H9 (cell line): ENCODE data around the gene CNPY2. TPM values are rescaled to one million over a fixed set of nuclear protein-coding genes. Genes with fewer than 3 reads are reported as not detected.
"Not testable (repeated sequence)": the region's sequence is repeated elsewhere in the genome, so short reads cannot be mapped to it uniquely, and the experiment has no call there.

ENCODE experiments used
- DNase-seq: peaks from one replicate; pipeline ENCODE4 v3.0.0-alpha.2; 2017
- H2AFZ ChIP-seq: one replicate; pipeline ENCODE4 v1.6.1; 2013; ENCODE audit warnings: mild to moderate bottlenecking, low read length, control low read depth, moderate library complexity
- H2AK5ac ChIP-seq: 2 replicates; pipeline ENCODE4 v1.6.1; 2013; ENCODE audit warnings: low read length, control low read depth, mixed read lengths; ENCODE audit not compliant: insufficient read length
- H2BK120ac ChIP-seq: one replicate; pipeline ENCODE4 v1.6.1; 2013; ENCODE audit warnings: low read depth, mild to moderate bottlenecking, low read length, control low read depth, inconsistent platforms; ENCODE audit not compliant: poor library complexity, severe bottlenecking
- H2BK12ac ChIP-seq: 2 replicates; pipeline ENCODE4 v1.6.1; 2013; ENCODE audit warnings: low read length, control low read depth, mixed read lengths, low read depth; ENCODE audit not compliant: insufficient read length
- H2BK15ac ChIP-seq: 2 replicates; pipeline ENCODE4 v1.6.1; 2013; ENCODE audit warnings: low read depth, low read length, control low read depth
- H2BK20ac ChIP-seq: one replicate; pipeline ENCODE4 v1.6.1; 2013; ENCODE audit warnings: low read depth, mild to moderate bottlenecking, low read length, control low read depth, inconsistent platforms; ENCODE audit not compliant: poor library complexity, severe bottlenecking
- H2BK5ac ChIP-seq: 2 replicates; pipeline ENCODE4 v1.6.1; 2013; ENCODE audit warnings: low read length, control low read depth, mixed read lengths; ENCODE audit not compliant: insufficient read length
- H3K14ac ChIP-seq: 2 replicates; pipeline ENCODE4 v1.6.1; 2013; ENCODE audit warnings: low read length, control low read depth; ENCODE audit not compliant: insufficient read depth
- H3K18ac ChIP-seq: 2 replicates; pipeline ENCODE4 v1.6.1; 2013; ENCODE audit warnings: low read depth, mild to moderate bottlenecking, mixed read lengths, low read length, control low read depth; ENCODE audit not compliant: insufficient read length
- H3K23ac ChIP-seq: 2 replicates; pipeline ENCODE4 v1.6.1; 2013; ENCODE audit warnings: low read length, control low read depth, mixed read lengths, low read depth; ENCODE audit not compliant: insufficient read length
- H3K23me2 ChIP-seq: 2 replicates; pipeline ENCODE4 v1.6.1; 2013; ENCODE audit warnings: low read depth, mild to moderate bottlenecking, mixed read lengths, low read length, control low read depth; ENCODE audit not compliant: insufficient read length, poor library complexity, severe bottlenecking
- H3K27ac ChIP-seq: 2 replicates; pipeline ENCODE4 v1.5.1; 2013; ENCODE audit warnings: low read length, control low read depth, mixed read lengths, low read depth; ENCODE audit not compliant: insufficient read length
- H3K27me3 ChIP-seq: 2 replicates; pipeline ENCODE4 v1.6.1; 2013; ENCODE audit warnings: low read length, control low read depth, inconsistent platforms; ENCODE audit not compliant: insufficient read depth
- H3K4ac ChIP-seq: 2 replicates; pipeline ENCODE4 v1.6.1; 2013; ENCODE audit warnings: low read depth, mild to moderate bottlenecking, control low read depth, inconsistent platforms, low read length, moderate library complexity
- H3K4me1 ChIP-seq: 2 replicates; pipeline ENCODE4 v1.6.1; 2013; ENCODE audit warnings: low read length, control low read depth, inconsistent platforms; ENCODE audit not compliant: insufficient read depth
- H3K4me2 ChIP-seq: 2 replicates; pipeline ENCODE4 v1.6.1; 2013; ENCODE audit warnings: low read length, control low read depth, mixed read lengths; ENCODE audit not compliant: insufficient read length, insufficient read depth
- H3K56ac ChIP-seq: 2 replicates; pipeline ENCODE4 v1.6.1; 2013; ENCODE audit warnings: low read depth, mild to moderate bottlenecking, mixed read lengths, low read length, control low read depth; ENCODE audit not compliant: insufficient read length
- H3K79me1 ChIP-seq: 2 replicates; pipeline ENCODE4 v1.6.1; 2013; ENCODE audit warnings: low read depth, mild to moderate bottlenecking, moderate library complexity, low read length, control low read depth, inconsistent platforms; ENCODE audit not compliant: insufficient read depth, poor library complexity, severe bottlenecking
- H3K79me2 ChIP-seq: 2 replicates; pipeline ENCODE4 v1.6.1; 2013; ENCODE audit warnings: low read length, control low read depth, inconsistent platforms; ENCODE audit not compliant: insufficient read depth
- H3K9ac ChIP-seq: 2 replicates; pipeline ENCODE4 v1.6.1; 2013; ENCODE audit warnings: low read length, control low read depth, mixed read lengths; ENCODE audit not compliant: insufficient read length; ENCODE audit errors: extremely low read depth
- H3K9me3 ChIP-seq: one replicate; pipeline ENCODE4 v1.6.1; 2013; ENCODE audit warnings: low read depth, low read length, inconsistent platforms; ENCODE audit not compliant: control insufficient read depth
- H3T11ph ChIP-seq: one replicate; pipeline ENCODE4 v1.6.1; 2013; ENCODE audit warnings: mild to moderate bottlenecking, low read length, control low read depth, inconsistent platforms
- H4K20me1 ChIP-seq: one replicate; pipeline ENCODE4 v1.6.1; 2013; ENCODE audit not compliant: control insufficient read depth, insufficient read length, insufficient read depth
- H4K5ac ChIP-seq: 2 replicates; pipeline ENCODE4 v1.6.1; 2013; ENCODE audit warnings: low read depth, mild to moderate bottlenecking, mixed read lengths, low read length, control low read depth; ENCODE audit not compliant: insufficient read length
- H4K8ac ChIP-seq: replicated peaks from 2 replicates; pipeline ENCODE4 v1.6.1; 2013; ENCODE audit warnings: low read length, control low read depth, mixed read lengths, low read depth; ENCODE audit not compliant: insufficient read length
- H4K91ac ChIP-seq: 2 replicates; pipeline ENCODE4 v1.6.1; 2013; ENCODE audit warnings: low read depth, mild to moderate bottlenecking, moderate library complexity, mixed read lengths, low read length, control low read depth; ENCODE audit not compliant: insufficient read length
- H3K27ac Mint-ChIP-seq, 3 experiments: 2 replicates in 2 of 3; 3 replicates in 1 of 3; pipeline ENCODE4 v1.8.0; 2020 to 2021; ENCODE audit warnings: mixed read lengths in 3 of 3, mild to moderate bottlenecking in 1 of 3, moderate library complexity in 1 of 3
- H3K27me3 Mint-ChIP-seq: 2 replicates; pipeline ENCODE4 v1.8.0; 2021; ENCODE audit warnings: low read depth, mild to moderate bottlenecking, moderate library complexity, mixed read lengths
- H3K36me3 Mint-ChIP-seq, 3 experiments: 2 replicates in 2 of 3; 3 replicates in 1 of 3; pipeline ENCODE4 v1.8.0; 2020 to 2021; ENCODE audit warnings: low read depth in 3 of 3, mixed read lengths in 3 of 3; ENCODE audit not compliant: insufficient read depth in 1 of 3
- H3K4me1 Mint-ChIP-seq, 2 experiments: 2 replicates each; pipeline ENCODE4 v1.8.0; 2020; ENCODE audit warnings: mixed read lengths in 2 of 2
- H3K4me3 Mint-ChIP-seq, 2 experiments: 2 replicates in 1 of 2; 3 replicates in 1 of 2; pipeline ENCODE4 v1.8.0; 2020 to 2021; ENCODE audit warnings: mild to moderate bottlenecking in 2 of 2, mixed read lengths in 2 of 2, moderate library complexity in 1 of 2
- H3K9me3 Mint-ChIP-seq, 2 experiments: 2 replicates in 1 of 2; 3 replicates in 1 of 2; pipeline ENCODE4 v1.8.0; 2020; ENCODE audit warnings: mild to moderate bottlenecking in 2 of 2, mixed read lengths in 2 of 2, moderate library complexity in 1 of 2
- CTCF ChIP-seq: fragments of 200-600 bp; sonication (generic); conservative IDR thresholded peaks from 3 replicates; pipeline ENCODE4 v1.8.0; 2021; ENCODE audit warnings: antibody characterized with exemption, mild to moderate bottlenecking
- WGBS: extraction: QIAGEN DNeasy Blood & Tissue Kit; methylation state at CpG from one replicate; pipeline ENCODE4 v1.1.7; 2013; ENCODE audit warnings: missing lambda C conversion rate, low lambda C conversion rate, mixed read lengths; ENCODE audit not compliant: insufficient read length; ENCODE audit errors: extremely low coverage; 5-methylcytosine and 5-hydroxymethylcytosine counted together
- total RNA-seq: library from RNA; stranded (reverse); gene quantifications from 2 replicates; pipeline ENCODE4 v1.2.1, GENCODE V29; 2021

The CNPY2 gene
- total RNA-seq, 1 experiment from 2014 or later: 221 TPM

- Histone ChIP-seq H3K9ac (no peak overlapping the region), H2BK12ac (no peak overlapping the region), H3T11ph (no peak overlapping the region), H3K79me1 (no peaks in the 10 kb centered on the region), H4K5ac (no peak overlapping the region), H3K79me2 (no peaks in the 10 kb centered on the region), H3K23me2 (no peaks in the 10 kb centered on the region), H2BK5ac (no peak overlapping the region), H3K27ac (no peak overlapping the region), H3K23ac (no peak overlapping the region), H2BK15ac (no peak overlapping the region), H3K14ac (no peak overlapping the region), H4K91ac (no peak overlapping the region), H4K20me1 (no peaks in the 10 kb centered on the region), H2AFZ (no peak overlapping the region), H3K4me1 (no peaks in the 10 kb centered on the region), H3K9me3 (no peaks in the 10 kb centered on the region), H3K27me3 (no peaks in the 10 kb centered on the region), H3K4ac (no peak overlapping the region), H2AK5ac (no peak overlapping the region), H3K4me2 (no peak overlapping the region), H4K8ac (no peak overlapping the region), H2BK20ac (no peak overlapping the region), H3K18ac (no peak overlapping the region), H2BK120ac (no peak overlapping the region), H3K56ac (no peak overlapping the region)
- no peak overlapping the region for H3K4me3 Mint-ChIP-seq
- DNase-seq: peak; percentile 78
- H3K27ac Mint-ChIP-seq: peak overlapping the region in 2 of 3 experiments; percentile 24 to 49; a peak in 2 of 7 replicates
- no peaks in the 10 kb centered on the region for H3K27me3 Mint-ChIP-seq
- WGBS: no CpG with 5 or more reads among the region's 7 CpGs
- H3K9me3 Mint-ChIP-seq: no peaks in the 10 kb centered on the region
- no peaks in the 10 kb centered on the region for H3K4me1 Mint-ChIP-seq
- H3K36me3 Mint-ChIP-seq: peaks cover 15 to 82% (median 73%) of the 10 kb centered on the region in 3 experiments; a peak in 6 of 7 replicates
- peak; percentile 57 for TF ChIP-seq CTCF
Measured at GRCh38 chr12:56346675-56347074, 30.9 kb upstream of the CNPY2 start.

- not testable (repeated sequence) for H3K4me3 Mint-ChIP-seq, H2BK120ac ChIP-seq, H2BK5ac ChIP-seq, H3K23me2 ChIP-seq, H2BK12ac ChIP-seq, H2BK15ac ChIP-seq, H4K91ac ChIP-seq, H3K27me3 ChIP-seq, H4K20me1 ChIP-seq, H3K18ac ChIP-seq, H3K4ac ChIP-seq, H3K9ac ChIP-seq, H3K56ac ChIP-seq, H3T11ph ChIP-seq, H3K79me2 ChIP-seq, H4K5ac ChIP-seq, H3K14ac ChIP-seq, H2BK20ac ChIP-seq, H3K9me3 ChIP-seq, H4K8ac ChIP-seq, H3K23ac ChIP-seq, H3K9me3 Mint-ChIP-seq, H3K27ac Mint-ChIP-seq, DNase-seq, H3K79me1 ChIP-seq, H2AFZ ChIP-seq, H3K27ac ChIP-seq, H2AK5ac ChIP-seq, H3K4me2 ChIP-seq
- Mint-ChIP-seq H3K36me3 (peaks cover 2 to 47% (median 32%) of the 10 kb centered on the region in 3 experiments; a peak in 6 of 7 replicates), H3K4me1 (peaks cover 23 to 26% of the 10 kb centered on the region in 2 experiments), H3K27me3 (peaks cover 11% of the 10 kb centered on the region)
- H3K4me1 ChIP-seq: peaks cover 18% of the 10 kb centered on the region
- WGBS: no CpG with 5 or more reads among the region's 2 CpGs
Measured at GRCh38 chr12:56342290-56342689, 26.5 kb upstream of the CNPY2 start.
